Right lobe of liver (tissue), 6 donors: Measurements from ENCODE around the gene PCDHB11. TPM values are rescaled to one million over a fixed set of nuclear protein-coding genes. Genes with fewer than 3 reads are reported as not detected.
"Not testable (repeated sequence)": the region's sequence is repeated elsewhere in the genome, so short reads cannot be mapped to it uniquely, and the experiment has no call there.

ENCODE experiments used
- ATAC-seq, 4 donors: fragments of 200-7000 bp; cut with Tn5 transposase; one replicate each; pipeline ENCODE4 v1.9.1; 2020; ENCODE audit warnings: mild to moderate bottlenecking in 4 of 4, moderate library complexity in 4 of 4
- DNase-seq, 3 donors: peaks; one replicate each; pipeline ENCODE4 v3.0.0-alpha.2; 2020
- H3K27ac ChIP-seq, 3 donors: fragments of 200-600 bp; one replicate each; pipeline ENCODE4 v1.8.0; 2022
- H3K27me3 ChIP-seq, 2 donors: fragments of 200-600 bp; one replicate each; pipeline ENCODE4 v1.8.0; 2022
- H3K36me3 ChIP-seq, 4 donors: fragments of 200-600 bp; sonication (generic) in 1 of 4; one replicate each; pipeline versions ENCODE4 v1.5.1 to v1.8.0; 2017 to 2022; ENCODE audit warnings: control low read depth in 1 of 4
- H3K4me1 ChIP-seq, 4 donors: fragments of 200-600 bp; sonication (generic) in 1 of 4; one replicate each; pipeline versions ENCODE4 v1.5.1 to v1.8.0; 2017 to 2022; ENCODE audit warnings: control low read depth in 1 of 4
- H3K4me3 ChIP-seq, 3 donors: fragments of 200-600 bp; one replicate each; pipeline ENCODE4 v1.8.0; 2022
- H3K9me3 ChIP-seq, 4 donors: fragments of 200-600 bp; sonication (generic) in 1 of 4; one replicate each; pipeline versions ENCODE4 v1.5.1 to v1.8.0; 2017 to 2022; ENCODE audit warnings: control low read depth in 1 of 4
- POLR2A ChIP-seq: fragments of 450-650 bp; IDR thresholded peaks from one replicate; pipeline ENCODE4 v1.6.1; 2017; ENCODE audit warnings: antibody characterized with exemption, mild to moderate bottlenecking
- WGBS: methylation state at CpG from one replicate; pipeline ENCODE4 v1.1.6; 2018; ENCODE audit warnings: low coverage, low lambda C conversion rate; ENCODE audit not compliant: insufficient coverage; ENCODE audit errors: missing lambda C conversion rate; 5-methylcytosine and 5-hydroxymethylcytosine counted together
- intact Hi-C, 2 donors: fragments of 100-400 bp; cut with DNase I; formaldehyde crosslinking; loops; one replicate each; pipeline versions ENCODE4 v1.11.2 to v1.14.1; 2022
- total RNA-seq, 6 experiments: library from RNA; depleted of rRNA in 2 of 6; stranded (reverse); fragments of >200 nt in 2 of 6; fragmentation: NEBNext Ultra II Directional in 3 of 6; extraction: Animal tissue kit (Norgen Biotek cat#: 25700) in 3 of 6; gene quantifications; one replicate each; pipeline versions ENCODE4 v1.1.0 to v1.2.4, GENCODE V29; 2016 to 2023
- TF ChIP-seq, protein P1 (sequence below), 4 donors: fragments of 200-600 bp in 3 of 4; fragments of 450-650 bp in 1 of 4; IDR thresholded peaks; one replicate each; pipeline versions ENCODE4 v1.5.1 to v1.8.0; 2016 to 2022; ENCODE audit warnings: antibody characterized with exemption in 4 of 4, mild to moderate bottlenecking in 2 of 4
- donor health status: DM: no; HTN: yes; CAD: no.
- donor health status: DM: no; HTN: no; CAD: no.
- donor health status: DM: no; HTN: no; CAD: no.
- donor health status: DM: no; HTN: yes; CAD: no.
- donor health status: DM: no; HTN: yes; CAD: no.

PCDHB11 gene
- total RNA-seq, 6 experiments from 2014 or later: 0.06 to 0.44 (median 0.19) TPM; not detected in 1

DNA sequence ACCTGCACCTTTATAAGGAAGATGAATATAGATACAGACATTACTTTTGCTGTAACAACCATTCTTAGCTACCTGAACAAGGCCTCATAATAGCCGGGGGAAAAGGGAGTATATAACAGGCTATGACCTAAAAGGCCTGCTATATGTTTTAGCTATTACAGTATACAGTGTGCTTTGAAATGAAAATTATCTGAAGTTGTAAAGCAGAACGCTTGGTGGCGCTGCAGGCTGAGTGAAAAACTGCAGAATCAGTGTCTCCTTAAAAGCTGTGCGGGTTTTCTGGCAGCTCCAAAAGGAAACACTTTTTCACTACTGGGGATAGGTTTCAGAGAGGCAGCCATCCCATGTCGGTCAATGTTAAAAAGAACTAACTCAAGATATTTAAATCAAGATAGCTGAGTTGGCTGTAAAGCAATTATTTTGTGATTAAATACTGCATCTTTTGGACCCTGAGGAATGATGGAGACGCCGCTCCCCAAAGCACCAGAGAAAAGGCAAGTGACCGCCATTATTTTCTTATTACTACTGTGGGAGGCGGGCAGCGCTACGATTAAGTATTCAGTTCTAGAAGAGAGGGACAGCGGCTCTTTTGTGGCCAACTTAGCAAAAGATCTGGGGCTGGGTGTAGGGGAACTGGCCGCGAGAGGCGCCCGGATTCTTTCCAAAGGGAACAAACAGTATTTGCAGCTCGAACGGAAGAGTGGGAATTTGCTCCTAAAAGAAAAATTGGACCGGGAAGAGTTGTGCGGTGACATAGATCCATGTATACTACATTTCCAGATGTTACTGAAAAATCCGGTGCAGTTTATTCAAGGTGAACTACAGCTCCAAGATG, 43.7 kb upstream of the PCDHB11 start:
- Histone ChIP-seq H3K4me3 (no peak overlapping the region), H3K36me3 (no peaks in the 10 kb centered on the region), H3K27ac (no peak overlapping the region), H3K4me1 (no peaks in the 10 kb centered on the region), H3K9me3 (no peaks in the 10 kb centered on the region), H3K27me3 (no peaks in the 10 kb centered on the region)
- DNase-seq: no peak
- no peak for ATAC-seq
- TF ChIP-seq, protein P1, sequence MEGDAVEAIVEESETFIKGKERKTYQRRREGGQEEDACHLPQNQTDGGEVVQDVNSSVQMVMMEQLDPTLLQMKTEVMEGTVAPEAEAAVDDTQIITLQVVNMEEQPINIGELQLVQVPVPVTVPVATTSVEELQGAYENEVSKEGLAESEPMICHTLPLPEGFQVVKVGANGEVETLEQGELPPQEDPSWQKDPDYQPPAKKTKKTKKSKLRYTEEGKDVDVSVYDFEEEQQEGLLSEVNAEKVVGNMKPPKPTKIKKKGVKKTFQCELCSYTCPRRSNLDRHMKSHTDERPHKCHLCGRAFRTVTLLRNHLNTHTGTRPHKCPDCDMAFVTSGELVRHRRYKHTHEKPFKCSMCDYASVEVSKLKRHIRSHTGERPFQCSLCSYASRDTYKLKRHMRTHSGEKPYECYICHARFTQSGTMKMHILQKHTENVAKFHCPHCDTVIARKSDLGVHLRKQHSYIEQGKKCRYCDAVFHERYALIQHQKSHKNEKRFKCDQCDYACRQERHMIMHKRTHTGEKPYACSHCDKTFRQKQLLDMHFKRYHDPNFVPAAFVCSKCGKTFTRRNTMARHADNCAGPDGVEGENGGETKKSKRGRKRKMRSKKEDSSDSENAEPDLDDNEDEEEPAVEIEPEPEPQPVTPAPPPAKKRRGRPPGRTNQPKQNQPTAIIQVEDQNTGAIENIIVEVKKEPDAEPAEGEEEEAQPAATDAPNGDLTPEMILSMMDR (IDR thresholded peaks at IDR 0.05): no peak
- TF ChIP-seq POLR2A: no peak
- 28% methylated on average over 21 of the region's 21 CpGs for WGBS
- intact Hi-C loops: no loop called here

DNA sequence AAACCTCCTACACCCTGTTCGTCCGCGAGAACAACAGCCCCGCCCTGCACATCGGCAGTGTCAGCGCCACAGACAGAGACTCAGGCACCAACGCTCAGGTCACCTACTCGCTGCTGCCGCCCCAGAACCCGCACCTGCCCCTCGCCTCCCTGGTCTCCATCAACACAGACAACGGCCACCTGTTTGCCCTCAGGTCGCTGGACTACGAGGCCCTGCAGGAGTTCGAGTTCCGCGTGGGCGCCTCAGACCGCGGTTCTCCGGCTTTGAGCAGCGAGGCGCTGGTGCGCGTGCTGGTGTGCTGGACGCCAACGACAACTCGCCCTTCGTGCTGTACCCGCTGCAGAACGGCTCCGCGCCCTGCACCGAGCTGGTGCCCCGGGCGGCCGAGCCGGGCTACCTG, 42.1 kb upstream of the PCDHB11 start:
- WGBS: 31% methylated on average over 16 of the region's 38 CpGs
- H3K36me3 ChIP-seq, intact Hi-C loops, H3K9me3 ChIP-seq, H3K27ac ChIP-seq, DNase-seq, H3K4me3 ChIP-seq, ATAC-seq, H3K27me3 ChIP-seq, H3K4me1 ChIP-seq: not testable (repeated sequence)

DNA sequence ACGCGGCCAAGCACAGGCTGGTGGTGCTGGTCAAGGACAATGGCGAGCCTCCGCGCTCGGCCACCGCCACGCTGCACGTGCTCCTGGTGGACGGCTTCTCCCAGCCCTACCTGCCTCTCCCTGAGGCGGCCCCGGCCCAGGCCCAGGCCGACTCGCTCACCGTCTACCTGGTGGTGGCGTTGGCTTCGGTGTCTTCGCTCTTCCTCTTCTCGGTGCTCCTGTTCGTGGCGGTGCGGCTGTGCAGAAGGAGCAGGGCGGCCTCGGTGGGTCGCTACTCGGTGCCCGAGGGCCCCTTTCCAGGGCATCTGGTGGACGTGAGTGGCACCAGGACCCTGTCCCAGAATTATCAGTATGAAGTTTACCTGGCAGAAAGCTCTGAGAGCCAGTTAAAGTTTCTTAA, 41.5 kb upstream of the PCDHB11 start:
- H3K36me3 ChIP-seq: not testable (repeated sequence)
- WGBS: 20% methylated on average over 2 of the region's 28 CpGs

DNA sequence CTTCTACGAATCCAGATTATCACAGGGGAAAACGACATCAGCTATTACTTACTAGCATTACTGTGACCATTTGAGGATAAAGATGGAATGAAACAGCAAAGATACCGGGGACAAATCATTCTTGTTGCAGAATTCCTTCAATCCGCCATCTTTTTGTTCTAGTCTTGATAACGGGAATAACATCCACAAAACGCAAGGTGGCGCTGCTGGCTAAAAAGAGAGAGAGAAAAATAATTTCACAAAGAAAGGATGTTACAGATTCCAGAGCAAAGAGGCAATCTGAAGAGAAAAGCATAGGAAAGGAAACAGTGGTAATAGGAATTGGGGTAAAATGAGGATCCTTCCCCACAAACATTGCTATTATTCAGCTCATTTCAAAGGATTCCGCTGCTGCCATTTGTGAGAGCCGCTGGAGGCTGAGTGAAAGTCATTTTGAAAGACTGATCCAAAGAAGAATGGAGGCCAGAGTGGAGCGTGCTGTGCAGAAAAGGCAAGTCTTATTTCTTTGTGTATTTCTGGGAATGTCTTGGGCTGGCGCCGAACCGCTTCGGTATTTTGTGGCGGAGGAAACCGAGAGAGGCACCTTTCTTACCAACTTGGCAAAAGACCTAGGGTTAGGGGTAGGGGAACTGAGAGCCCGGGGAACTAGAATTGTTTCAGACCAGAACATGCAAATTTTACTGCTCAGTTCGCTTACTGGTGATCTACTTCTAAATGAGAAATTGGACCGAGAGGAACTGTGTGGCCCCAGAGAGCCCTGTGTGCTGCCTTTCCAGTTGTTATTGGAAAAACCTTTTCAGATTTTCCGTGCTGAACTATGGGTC, 26.8 kb upstream of the PCDHB11 start, which contains the start of gene PCDHB7:
Gene PCDHB7 (plus strand): TSS at position 264 of the 824 bp plus-strand sequence. CDS start 192 bp downstream, at position 456.
- DNase-seq (no peak), ATAC-seq (no peak)
- Histone ChIP-seq H3K27me3 (peaks cover 0 to 10% of the 10 kb centered on the region in 2 donors), H3K4me3 (no peak within 1 kb of the TSS), H3K27ac (no peak within 1 kb of the TSS), H3K36me3 (no peaks in the 10 kb centered on the region), H3K9me3 (no peaks in the 10 kb centered on the region), H3K4me1 (no peaks in the 10 kb centered on the region)
- 27% methylated on average over 20 of the region's 20 CpGs for WGBS
- TF ChIP-seq, protein P1 (IDR thresholded peaks at IDR 0.05): peak in 2 of 4 donors; percentile 11 to 22
- no peak for TF ChIP-seq POLR2A
- intact Hi-C loops: no loop called here

More for the DNA sequence above, 41.5 kb upstream of the PCDHB11 start:
- H3K27ac ChIP-seq, DNase-seq, ATAC-seq, H3K4me3 ChIP-seq, H3K9me3 ChIP-seq, H3K4me1 ChIP-seq, intact Hi-C loops, H3K27me3 ChIP-seq: not testable (repeated sequence)

DNA sequence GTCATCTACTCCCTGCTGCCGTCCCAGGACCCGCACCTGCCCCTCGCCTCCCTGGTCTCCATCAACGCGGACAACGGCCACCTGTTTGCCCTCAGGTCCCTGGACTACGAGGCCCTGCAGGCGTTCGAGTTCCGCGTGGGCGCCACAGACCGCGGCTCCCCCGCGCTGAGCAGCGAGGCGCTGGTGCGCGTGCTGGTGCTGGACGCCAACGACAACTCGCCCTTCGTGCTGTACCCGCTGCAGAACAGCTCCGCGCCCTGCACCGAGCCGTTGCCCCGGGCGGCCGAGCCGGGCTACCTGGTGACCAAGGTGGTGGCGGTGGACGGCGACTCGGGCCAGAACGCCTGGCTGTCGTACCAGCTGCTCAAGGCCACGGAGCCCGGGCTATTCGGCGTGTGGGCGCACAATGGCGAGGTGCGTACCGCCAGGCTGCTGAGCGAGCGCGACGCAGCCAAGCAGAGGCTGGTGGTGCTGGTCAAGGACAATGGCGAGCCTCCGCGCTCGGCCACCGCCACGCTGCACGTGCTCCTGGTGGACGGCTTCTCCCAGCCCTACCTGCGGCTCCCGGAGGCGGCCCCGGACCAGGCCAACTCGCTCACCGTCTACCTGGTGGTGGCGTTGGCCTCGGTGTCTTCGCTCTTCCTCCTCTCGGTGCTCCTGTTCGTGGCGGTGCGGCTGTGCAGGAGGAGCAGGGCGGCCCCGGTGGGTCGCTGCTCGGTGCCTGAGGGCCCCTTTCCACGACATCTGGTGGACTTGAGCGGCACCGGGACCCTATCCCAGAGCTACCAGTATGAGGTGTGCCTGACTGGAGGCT, 24.9 kb upstream of the PCDHB11 start:
- H3K27me3 ChIP-seq: not testable (repeated sequence)

More for the DNA sequence above, 24.9 kb upstream of the PCDHB11 start:
- H3K9me3 ChIP-seq, H3K4me1 ChIP-seq, H3K4me3 ChIP-seq, intact Hi-C loops, ATAC-seq, DNase-seq, H3K27ac ChIP-seq, H3K36me3 ChIP-seq: not testable (repeated sequence)
- WGBS: 30% methylated on average over 29 of the region's 79 CpGs
